SU-DHL-6 (cell line): ENCODE measurements around the gene SNHG17.

Source experiments
- H2AFZ ChIP-seq: fragments of 200-600 bp; sonication (generic); 2 replicates; pipeline ENCODE4 v1.6.1; 2014; ENCODE audit warnings: low read depth, mild to moderate bottlenecking, moderate library complexity, mixed read lengths, antibody characterized with exemption, low read length; ENCODE audit not compliant: severe bottlenecking
- H3F3A ChIP-seq: fragments of 200-600 bp; shearing (Covaris generic); 2 replicates; pipeline ENCODE4 v1.6.0; 2016; ENCODE audit warnings: antibody characterized with exemption, mild to moderate bottlenecking; ENCODE audit not compliant: insufficient read depth
- H3K27ac ChIP-seq: fragments of 200-600 bp; sonication (generic); 2 replicates; pipeline ENCODE4 v1.5.1; 2016; ENCODE audit warnings: low read depth, mild to moderate bottlenecking, low read length, moderate library complexity, mixed read lengths
- H3K27me3 ChIP-seq: fragments of 200-600 bp; sonication (generic), shearing (Covaris generic); 2 replicates; pipeline ENCODE4 v1.6.0; 2014; ENCODE audit warnings: mild to moderate bottlenecking, low read length
- H3K36me3 ChIP-seq: fragments of 200-600 bp; sonication (generic); 2 replicates; pipeline ENCODE4 v1.6.1; 2014; ENCODE audit warnings: mild to moderate bottlenecking, low read length, mixed read lengths
- H3K4me2 ChIP-seq: fragments of 300-600, 200-600 bp; shearing (Covaris generic), sonication (generic); 2 replicates; pipeline ENCODE4 v1.6.0; 2014; ENCODE audit warnings: low read length, low read depth, mild to moderate bottlenecking; ENCODE audit not compliant: poor library complexity, severe bottlenecking
- H3K4me3 ChIP-seq: fragments of 200-600 bp; sonication (generic); 2 replicates; pipeline ENCODE4 v1.5.1; 2014; ENCODE audit warnings: antibody characterized with exemption, low read length, mild to moderate bottlenecking, mixed read lengths; ENCODE audit not compliant: insufficient read depth, poor library complexity, severe bottlenecking
- H3K79me2 ChIP-seq: fragments of 200-600 bp; sonication (generic); 2 replicates; pipeline ENCODE4 v1.6.1; 2014; ENCODE audit warnings: mild to moderate bottlenecking, low read length, moderate library complexity; ENCODE audit not compliant: insufficient read depth
- H3K9ac ChIP-seq: fragments of 200-600 bp; sonication (generic); 2 replicates; pipeline ENCODE4 v1.7.0; 2014; ENCODE audit warnings: mild to moderate bottlenecking, low read length
- H3K9me2 ChIP-seq: fragments of 200-600 bp; sonication (generic); replicated peaks from 2 replicates; pipeline ENCODE4 v1.6.1; 2014; ENCODE audit warnings: low read length; ENCODE audit not compliant: insufficient read depth
- H3K9me3 ChIP-seq: fragments of 200-600 bp; sonication (generic); 2 replicates; pipeline ENCODE4 v1.6.1; 2014; ENCODE audit warnings: low read length, mixed read lengths; ENCODE audit not compliant: insufficient read depth
- H4K20me1 ChIP-seq: fragments of 200-600 bp; sonication (generic); 2 replicates; pipeline ENCODE4 v1.6.1; 2014; ENCODE audit warnings: low read depth, mild to moderate bottlenecking, antibody characterized with exemption, low read length, moderate library complexity, mixed read lengths
- EZH2phosphoT487 ChIP-seq: fragments of 200-600 bp; sonication (generic), shearing (Covaris generic); conservative IDR thresholded peaks from 2 replicates; pipeline ENCODE4 v1.6.1; 2018; ENCODE audit warnings: mild to moderate bottlenecking, antibody characterized with exemption, low read length, moderate library complexity, mixed read lengths
- TF ChIP-seq, protein P1 (sequence below): fragments of 200-600 bp; sonication (generic); IDR thresholded peaks from one replicate; pipeline ENCODE4 v1.5.1; 2017; ENCODE audit warnings: antibody characterized with exemption, mild to moderate bottlenecking, low read length, moderate library complexity; ENCODE audit not compliant: insufficient read depth, poor library complexity, severe bottlenecking

The SNHG17 gene

DNA sequence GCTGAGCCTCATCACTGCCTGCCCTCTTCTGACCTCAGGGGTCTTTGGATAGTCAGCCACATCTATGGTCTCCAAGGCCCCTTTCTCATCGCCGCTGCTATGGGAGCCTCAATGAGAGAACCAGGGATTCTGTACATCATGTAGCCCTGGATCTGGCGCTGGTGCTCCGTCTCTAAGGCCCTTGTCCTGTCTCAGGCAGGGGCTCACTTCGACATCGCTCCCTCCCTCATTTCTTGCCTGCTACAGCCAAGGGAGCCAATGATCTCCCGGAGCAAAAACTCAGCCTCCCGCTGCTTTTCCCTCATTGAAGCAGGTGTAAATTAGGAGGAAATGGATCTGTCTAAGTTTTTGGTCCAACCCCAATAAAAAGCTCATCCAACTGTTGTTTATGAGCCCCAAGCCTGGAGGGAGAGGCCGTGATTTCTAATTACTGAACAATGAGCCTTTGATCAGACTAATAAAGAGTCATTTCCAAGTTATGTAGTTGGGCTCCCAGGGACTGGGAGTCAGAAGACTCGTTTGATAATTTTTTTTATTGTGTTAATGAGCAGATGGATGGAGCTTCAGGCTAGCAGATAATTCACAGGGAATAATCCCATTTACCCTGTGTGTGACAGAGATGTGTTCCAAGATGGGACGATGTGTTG lies 58.0 kb downstream of the SNHG17 start:
- TF ChIP-seq, protein P1, sequence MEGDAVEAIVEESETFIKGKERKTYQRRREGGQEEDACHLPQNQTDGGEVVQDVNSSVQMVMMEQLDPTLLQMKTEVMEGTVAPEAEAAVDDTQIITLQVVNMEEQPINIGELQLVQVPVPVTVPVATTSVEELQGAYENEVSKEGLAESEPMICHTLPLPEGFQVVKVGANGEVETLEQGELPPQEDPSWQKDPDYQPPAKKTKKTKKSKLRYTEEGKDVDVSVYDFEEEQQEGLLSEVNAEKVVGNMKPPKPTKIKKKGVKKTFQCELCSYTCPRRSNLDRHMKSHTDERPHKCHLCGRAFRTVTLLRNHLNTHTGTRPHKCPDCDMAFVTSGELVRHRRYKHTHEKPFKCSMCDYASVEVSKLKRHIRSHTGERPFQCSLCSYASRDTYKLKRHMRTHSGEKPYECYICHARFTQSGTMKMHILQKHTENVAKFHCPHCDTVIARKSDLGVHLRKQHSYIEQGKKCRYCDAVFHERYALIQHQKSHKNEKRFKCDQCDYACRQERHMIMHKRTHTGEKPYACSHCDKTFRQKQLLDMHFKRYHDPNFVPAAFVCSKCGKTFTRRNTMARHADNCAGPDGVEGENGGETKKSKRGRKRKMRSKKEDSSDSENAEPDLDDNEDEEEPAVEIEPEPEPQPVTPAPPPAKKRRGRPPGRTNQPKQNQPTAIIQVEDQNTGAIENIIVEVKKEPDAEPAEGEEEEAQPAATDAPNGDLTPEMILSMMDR, result no peak
- TF ChIP-seq EZH2phosphoT487, result no peak
- Histone ChIP-seq H3F3A (no peaks in the 10 kb centered on the region), H3K9me2 (no peaks in the 10 kb centered on the region), H3K4me3 (no peak overlapping the region), H3K79me2 (no peaks in the 10 kb centered on the region), H3K9ac (no peak overlapping the region), H3K27ac (no peak overlapping the region), H2AFZ (no peak overlapping the region), H3K36me3 (no peaks in the 10 kb centered on the region), H3K9me3 (no peaks in the 10 kb centered on the region), H3K4me2 (no peak overlapping the region), H3K27me3 (no peaks in the 10 kb centered on the region), H4K20me1 (no peaks in the 10 kb centered on the region)

DNA sequence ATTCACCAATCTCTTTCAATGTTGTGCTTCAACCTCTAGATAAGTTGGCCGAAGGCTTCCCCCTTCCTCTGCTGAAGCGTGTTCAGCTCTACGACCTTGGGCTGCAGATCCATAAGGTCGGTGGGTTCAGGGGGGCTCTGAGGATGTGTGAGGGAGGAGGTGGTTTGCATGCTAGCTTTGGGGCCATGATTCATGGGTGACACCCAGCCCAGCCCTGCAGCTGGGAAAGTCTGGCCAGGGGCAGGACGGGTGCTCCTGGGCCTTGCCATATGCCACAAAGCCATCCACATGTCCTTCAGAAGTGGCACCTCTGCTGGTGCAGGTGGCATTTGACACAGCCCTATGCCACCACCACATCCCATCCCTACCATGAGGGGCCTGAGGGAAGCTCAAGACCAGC lies 61.2 kb downstream of the SNHG17 start:
- no peak for TF ChIP-seq EZH2phosphoT487
- TF ChIP-seq, protein P1, result no peak
- Histone ChIP-seq H3K4me3 (no peak overlapping the region), H3K79me2 (no peaks in the 10 kb centered on the region), H3K9me2 (no peaks in the 10 kb centered on the region), H3F3A (no peaks in the 10 kb centered on the region), H3K9me3 (no peaks in the 10 kb centered on the region), H3K9ac (no peak overlapping the region), H3K4me2 (no peak overlapping the region), H2AFZ (no peak overlapping the region), H3K27me3 (no peaks in the 10 kb centered on the region), H3K27ac (no peak overlapping the region), H4K20me1 (no peaks in the 10 kb centered on the region), H3K36me3 (no peaks in the 10 kb centered on the region)

DNA sequence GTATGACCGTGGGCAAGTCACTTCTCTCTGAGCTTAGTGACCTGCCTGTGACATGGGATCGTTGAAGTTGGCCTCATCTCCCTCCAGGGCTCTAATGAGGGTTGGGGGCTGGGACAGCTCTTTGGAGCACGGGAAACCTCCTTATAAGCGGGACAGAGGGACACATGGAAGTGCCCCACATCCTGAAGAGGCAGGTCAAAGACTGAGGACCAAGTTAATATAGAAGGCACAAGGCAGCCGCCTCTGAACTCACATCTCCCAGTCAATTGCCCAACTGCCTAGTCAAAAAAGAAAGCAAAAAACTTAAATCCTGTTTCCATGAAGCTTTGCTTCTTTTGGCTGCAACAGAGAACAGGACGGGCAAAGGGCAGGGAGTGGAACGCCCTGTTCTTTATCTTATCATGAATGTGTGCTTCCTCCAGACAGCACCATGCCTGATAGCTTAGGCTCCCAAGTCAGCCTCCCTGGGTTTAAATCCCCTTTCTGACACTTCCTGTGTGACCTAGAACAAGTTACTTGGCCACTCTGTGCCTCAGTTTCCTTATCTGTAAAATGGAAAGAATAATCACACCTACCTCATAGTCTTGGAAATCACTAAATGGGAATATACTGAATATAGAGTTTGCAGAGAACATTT lies 61.8 kb downstream of the SNHG17 start:
- Histone ChIP-seq H2AFZ (no peak overlapping the region), H3K9me3 (no peaks in the 10 kb centered on the region), H3K4me3 (no peak overlapping the region)

More for the DNA sequence above, 61.8 kb downstream of the SNHG17 start:
- Histone ChIP-seq H3K27me3 (no peaks in the 10 kb centered on the region), H3K4me2 (no peak overlapping the region), H3K9ac (no peak overlapping the region), H3K36me3 (no peaks in the 10 kb centered on the region), H3K27ac (no peak overlapping the region), H4K20me1 (no peaks in the 10 kb centered on the region), H3K9me2 (no peaks in the 10 kb centered on the region), H3K79me2 (no peaks in the 10 kb centered on the region), H3F3A (no peaks in the 10 kb centered on the region)
- TF ChIP-seq, protein P1, result no peak
- TF ChIP-seq EZH2phosphoT487, result no peak
